T follicular helper cell (primary cell): ENCODE measurements around the gene FSD1L.
"Not testable (repeated sequence)": the region's sequence is repeated elsewhere in the genome, so short reads cannot be mapped to it uniquely, and the experiment has no call there.

Experiments
- DNase-seq: peaks from one replicate; pipeline ENCODE4 v3.0.0-alpha.2; 2020; ENCODE audit warnings: low read depth

FSD1L gene

GRCh38 chr9:105485131-105485530, 37.3 kb downstream of the FSD1L start:
- DNase-seq: no peak

GRCh38 chr9:105496826-105497225, 49.0 kb downstream of the FSD1L start:
- no peak for DNase-seq

- no peak for DNase-seq
Observed at GRCh38 chr9:105497704-105498103, 49.9 kb downstream of the FSD1L start.

- no peak for DNase-seq
Observed at GRCh38 chr9:105500108-105500766, 52.4 kb downstream of the FSD1L start.

GRCh38 chr9:105501414-105501813, 53.6 kb downstream of the FSD1L start:
- DNase-seq: no peak

- no peak for DNase-seq
Observed at GRCh38 chr9:105502276-105502675, 54.4 kb downstream of the FSD1L start.

- no peak for DNase-seq
Observed at GRCh38 chr9:105503881-105504280, 56.0 kb downstream of the FSD1L start.

GRCh38 chr9:105507096-105507790, 59.4 kb downstream of the FSD1L start:
- DNase-seq: no peak

- DNase-seq: no peak
Observed at GRCh38 chr9:105508530-105508929, 60.7 kb downstream of the FSD1L start.

GRCh38 chr9:105510024-105510423, 62.2 kb downstream of the FSD1L start:
- DNase-seq: no peak

- no peak for DNase-seq
Observed at GRCh38 chr9:105511446-105511845, 63.6 kb downstream of the FSD1L start.

- DNase-seq: no peak
Observed at GRCh38 chr9:105515811-105516413, 68.1 kb downstream of the FSD1L start.

- DNase-seq: not testable (repeated sequence)
Observed at GRCh38 chr9:105519710-105520369, 72.0 kb downstream of the FSD1L start.

- DNase-seq: not testable (repeated sequence)
Observed at GRCh38 chr9:105520992-105521391, 73.2 kb downstream of the FSD1L start.

GRCh38 chr9:105522618-105523385, 75.0 kb downstream of the FSD1L start:
- not testable (repeated sequence) for DNase-seq

GRCh38 chr9:105531530-105531929, 83.7 kb downstream of the FSD1L start:
- DNase-seq: no peak

GRCh38 chr9:105535920-105536668, 88.3 kb downstream of the FSD1L start:
- DNase-seq: no peak

- no peak for DNase-seq
Observed at GRCh38 chr9:105539452-105539851, 91.6 kb downstream of the FSD1L start.

- no peak for DNase-seq
Observed at GRCh38 chr9:105541838-105542237, 94.0 kb downstream of the FSD1L start.

GRCh38 chr9:105554042-105554441, 106.2 kb downstream of the FSD1L start:
- DNase-seq: no peak
